Upper lobe of right lung (tissue), 1 donor: ENCODE data around the gene MAGEA9B. TPM values are rescaled to one million over a fixed set of nuclear protein-coding genes. Genes with fewer than 3 reads are reported as not detected.

Source experiments
- total RNA-seq: library from RNA; stranded (reverse); fragmentation: NEBNext Ultra II Directional; extraction: Animal tissue kit (Norgen Biotek cat#: 25700); gene quantifications from one replicate; pipeline ENCODE4 v1.2.1, GENCODE V29; 2021
- donor health status: DM: no; HTN: yes; CAD: no; lungs with severe emphysema.

Gene MAGEA9B
- total RNA-seq, 1 donor from 2014 or later = not detected

Other genes with a start within 250 kb of the MAGEA9B start
- 113 TPM for gene IDS, start 82.2 kb downstream of the MAGEA9B start, total RNA-seq
- gene EOLA1, start 46.4 kb downstream of the MAGEA9B start, total RNA-seq = 15.8 TPM
- not detected for gene HSFX3, start 37.5 kb downstream of the MAGEA9B start, total RNA-seq
- gene HSFX2, start 7.9 kb upstream of the MAGEA9B start, total RNA-seq = not detected
- gene TMEM185A, start 44.3 kb upstream of the MAGEA9B start, total RNA-seq = 19.9 TPM
- not detected for gene MAGEA11, start 124.6 kb upstream of the MAGEA9B start, total RNA-seq
- 1.4 TPM for gene HSFX1, start 186.6 kb upstream of the MAGEA9B start, total RNA-seq
- gene MAGEA9, start 194.5 kb upstream of the MAGEA9B start, total RNA-seq = not detected